Neural cell (in vitro differentiated cells): ENCODE measurements around the gene SKP1. TPM values are rescaled to one million over a fixed set of nuclear protein-coding genes. Genes with fewer than 3 reads are reported as not detected.
"Not testable (repeated sequence)": the region's sequence is repeated elsewhere in the genome, so short reads cannot be mapped to it uniquely, and the experiment has no call there.

Experiments used
- H2AFZ ChIP-seq: fragments of 200-600, 300-800 bp; sonication (generic), shearing (Covaris generic); 2 replicates; pipeline ENCODE4 v1.6.0; 2014; ENCODE audit warnings: low read depth, mild to moderate bottlenecking, antibody characterized with exemption, low read length, moderate library complexity
- H3F3A ChIP-seq: fragments of 200-600 bp; shearing (Covaris generic); 2 replicates; pipeline ENCODE4 v1.6.1; 2016; ENCODE audit warnings: mild to moderate bottlenecking, moderate library complexity, mixed read lengths, antibody characterized with exemption, low read length; ENCODE audit not compliant: insufficient read depth, poor library complexity, severe bottlenecking
- H3K27ac ChIP-seq: fragments of 200-600, 300-800 bp; sonication (generic), shearing (Covaris generic); 2 replicates; pipeline ENCODE4 v1.5.1; 2014; ENCODE audit warnings: mild to moderate bottlenecking, low read length, moderate library complexity
- H3K27me3 ChIP-seq: fragments of 300-800, 200-600 bp; sonication (generic), shearing (Covaris generic); 2 replicates; pipeline ENCODE4 v1.6.0; 2014; ENCODE audit warnings: mild to moderate bottlenecking, low read depth, low read length, moderate library complexity; ENCODE audit not compliant: insufficient read depth
- H3K36me3 ChIP-seq: fragments of 300-800, 200-600 bp; sonication (generic), shearing (Covaris generic); 2 replicates; pipeline ENCODE4 v1.5.1; 2014; ENCODE audit warnings: mild to moderate bottlenecking, antibody characterized with exemption, low read length, moderate library complexity; ENCODE audit not compliant: insufficient read depth
- H3K4me2 ChIP-seq: fragments of 300-800, 200-600 bp; sonication (generic), shearing (Covaris generic); 2 replicates; pipeline ENCODE4 v1.6.0; 2014; ENCODE audit warnings: mild to moderate bottlenecking, low read length
- H3K4me3 ChIP-seq: fragments of 300-800, 200-600 bp; sonication (generic), shearing (Covaris generic); 2 replicates; pipeline ENCODE4 v1.5.1; 2014; ENCODE audit warnings: mild to moderate bottlenecking, low read length, moderate library complexity
- H3K79me2 ChIP-seq: fragments of 200-600 bp; shearing (Covaris generic); replicated peaks from 2 replicates; pipeline ENCODE4 v1.6.0; 2014; ENCODE audit warnings: mild to moderate bottlenecking, low read length, moderate library complexity; ENCODE audit not compliant: insufficient read depth
- H3K9ac ChIP-seq: fragments of 300-800, 200-600 bp; sonication (generic), shearing (Covaris generic); 2 replicates; pipeline ENCODE4 v1.6.1; 2016; ENCODE audit warnings: mild to moderate bottlenecking, low read length, mixed read lengths
- H3K9me2 ChIP-seq: fragments of 200-600 bp; shearing (Covaris generic); 2 replicates; pipeline ENCODE4 v1.6.1; 2016; ENCODE audit warnings: mild to moderate bottlenecking, low read length, mixed read lengths; ENCODE audit not compliant: insufficient read depth
- H3K9me3 ChIP-seq: fragments of 200-600, 300-800 bp; sonication (generic), shearing (Covaris generic); 2 replicates; pipeline ENCODE4 v1.6.1; 2016; ENCODE audit warnings: mild to moderate bottlenecking, mixed run types, low read length, moderate library complexity, mixed read lengths
- H4K20me1 ChIP-seq: fragments of 200-600 bp; shearing (Covaris generic); 2 replicates; pipeline ENCODE4 v1.6.1; 2016; ENCODE audit warnings: mild to moderate bottlenecking, mixed run types; ENCODE audit not compliant: insufficient read depth
- CTCF ChIP-seq: fragments of 450-650 bp; IDR thresholded peaks from 2 replicates; pipeline ENCODE4 v1.5.1; 2014; ENCODE audit warnings: antibody characterized with exemption, mild to moderate bottlenecking, moderate library complexity; ENCODE audit not compliant: poor library complexity, severe bottlenecking
- EP300 ChIP-seq: fragments of 450-650 bp; conservative IDR thresholded peaks from 2 replicates; pipeline ENCODE4 v1.6.1; 2014; ENCODE audit warnings: antibody characterized with exemption, mild to moderate bottlenecking, moderate library complexity; ENCODE audit not compliant: poor library complexity, severe bottlenecking
- EZH2 ChIP-seq: fragments of 200-600, 300-800 bp; shearing (Covaris generic), sonication (generic); IDR thresholded peaks from 2 replicates; pipeline ENCODE4 v1.6.1; 2014; ENCODE audit warnings: antibody characterized with exemption, low read length, borderline replicate concordance, mild to moderate bottlenecking; ENCODE audit not compliant: insufficient read depth, poor library complexity, severe bottlenecking
- MXI1 ChIP-seq: fragments of 450-650 bp; conservative IDR thresholded peaks from 2 replicates; pipeline ENCODE4 v1.6.1; 2014; ENCODE audit warnings: antibody characterized with exemption, mild to moderate bottlenecking; ENCODE audit not compliant: poor library complexity, severe bottlenecking
- POLR2AphosphoS5 ChIP-seq: IDR thresholded peaks from 2 replicates; pipeline ENCODE4 v1.6.1; 2012
- RAD21 ChIP-seq: fragments of 450-650 bp; conservative IDR thresholded peaks from 2 replicates; pipeline ENCODE4 v1.6.1; 2014; ENCODE audit warnings: antibody characterized with exemption, mild to moderate bottlenecking, moderate library complexity
- REST ChIP-seq: IDR thresholded peaks from 2 replicates; pipeline ENCODE4 v1.6.1; 2012; ENCODE audit warnings: borderline replicate concordance
- SMC3 ChIP-seq: fragments of 450-650 bp; conservative IDR thresholded peaks from 2 replicates; pipeline ENCODE4 v1.6.1; 2014; ENCODE audit warnings: antibody characterized with exemption, mild to moderate bottlenecking, moderate library complexity; ENCODE audit not compliant: poor library complexity
- TAF1 ChIP-seq: IDR thresholded peaks from 2 replicates; pipeline ENCODE4 v1.6.1; 2012; ENCODE audit warnings: low read depth
- polyA plus RNA-seq: library from polyadenylated mRNA; depleted of rRNA; stranded (reverse); fragments of >200 nt; gene quantifications from 2 replicates; pipeline ENCODE4 v1.2.3, GENCODE V29; 2014

SKP1 gene
- polyA plus RNA-seq, 1 donor from 2014 or later, result 1,492 TPM

GRCh38 chr5:134153241-134153640 is 23.5 kb downstream of the SKP1 start:
- H3K27me3 ChIP-seq, result no peaks in the 10 kb centered on the region
- H3F3A ChIP-seq, result no peaks in the 10 kb centered on the region
- no peak overlapping the region for H3K4me3 ChIP-seq
- TF ChIP-seq MXI1, result no peak
- TF ChIP-seq REST, result no peak
- no peak for TF ChIP-seq CTCF
- no peak for TF ChIP-seq POLR2AphosphoS5
- no peak for TF ChIP-seq EP300
- no peak for TF ChIP-seq EZH2
- no peak for TF ChIP-seq TAF1
- no peak for TF ChIP-seq RAD21
- TF ChIP-seq SMC3, result no peak
- no peak overlapping the region for H3K9ac ChIP-seq
- H3K9me2 ChIP-seq, result no peaks in the 10 kb centered on the region
- no peak overlapping the region for H3K4me2 ChIP-seq
- no peaks in the 10 kb centered on the region for H3K9me3 ChIP-seq
- H4K20me1 ChIP-seq, result no peaks in the 10 kb centered on the region
- no peak overlapping the region for H3K27ac ChIP-seq
- H3K79me2 ChIP-seq, result peaks cover 3% of the 10 kb centered on the region
- H2AFZ ChIP-seq, result no peak overlapping the region
- peaks cover 13% of the 10 kb centered on the region for H3K36me3 ChIP-seq

- H3K9me2 ChIP-seq, H3K9me3 ChIP-seq, H3K4me3 ChIP-seq, H3K27me3 ChIP-seq, H3K4me2 ChIP-seq, H3K27ac ChIP-seq, H3K36me3 ChIP-seq, H3K9ac ChIP-seq, H3K79me2 ChIP-seq, H2AFZ ChIP-seq, H3F3A ChIP-seq, H4K20me1 ChIP-seq: not testable (repeated sequence)
These were observed 24.4 kb downstream of the SKP1 start for GRCh38 chr5:134152173-134152832.

- no peak overlapping the region for H3K27ac ChIP-seq
These were observed 25.0 kb downstream of the SKP1 start for GRCh38 chr5:134151723-134152122.

More at GRCh38 chr5:134151723-134152122, 25.0 kb downstream of the SKP1 start:
- TF ChIP-seq CTCF, result no peak
- TF ChIP-seq SMC3, result no peak
- TF ChIP-seq MXI1, result no peak
- no peak for TF ChIP-seq EZH2
- TF ChIP-seq REST, result no peak
- no peak for TF ChIP-seq POLR2AphosphoS5
- no peak for TF ChIP-seq RAD21
- no peak for TF ChIP-seq EP300
- TF ChIP-seq TAF1, result no peak
- peaks cover 4% of the 10 kb centered on the region for H3K36me3 ChIP-seq
- no peak overlapping the region for H3K4me3 ChIP-seq
- no peaks in the 10 kb centered on the region for H3K9me3 ChIP-seq
- no peaks in the 10 kb centered on the region for H3F3A ChIP-seq
- peaks cover 3% of the 10 kb centered on the region for H3K79me2 ChIP-seq
- no peak overlapping the region for H3K9ac ChIP-seq
- no peaks in the 10 kb centered on the region for H3K9me2 ChIP-seq
- H2AFZ ChIP-seq, result no peak overlapping the region
- H3K27me3 ChIP-seq, result no peaks in the 10 kb centered on the region
- no peaks in the 10 kb centered on the region for H4K20me1 ChIP-seq
- no peak overlapping the region for H3K4me2 ChIP-seq
